ENCODE data around the gene MTRF1.

MTRF1 gene

DNA sequence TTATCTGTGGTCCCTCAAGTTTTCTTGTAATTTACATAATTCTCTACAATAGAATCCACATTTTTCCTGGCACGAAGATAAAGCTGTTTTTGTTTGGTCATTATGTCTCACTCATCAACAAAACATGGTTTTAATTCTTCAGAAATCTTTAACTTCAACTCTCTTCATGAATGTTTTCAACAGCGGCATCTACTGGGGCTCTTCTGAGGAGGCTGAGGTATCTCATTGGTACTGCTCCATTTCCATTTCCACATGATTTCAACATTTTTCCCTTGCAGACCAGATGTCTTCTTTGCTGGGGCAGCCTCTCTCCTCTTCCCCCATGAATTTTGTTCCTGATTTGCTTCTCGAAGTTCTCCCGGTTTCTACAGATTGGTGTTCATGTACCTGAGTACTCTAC is 63.2 kb downstream of the MTRF1 start:
- no peaks in the 10 kb centered on the region for H3K4me1 ChIP-seq (ENCODE audit: control insufficient read depth, insufficient read depth, low read depth, low read length)
- WGBS: 90% methylated on average over 4 of the region's 4 CpGs
- no peaks in the 10 kb centered on the region for H3K79me1 ChIP-seq (replicated peaks; ENCODE audit: low read length, poor library complexity, severe bottlenecking)

GRCh38 chr13:41199526-41199925 is 63.9 kb downstream of the MTRF1 start:
- no peak for DNase-seq
- Histone ChIP-seq H3K4me1 (ENCODE audit: control insufficient read depth, insufficient read depth, low read depth, low read length) (no peaks in the 10 kb centered on the region), H3K27me3 (ENCODE audit: control insufficient read depth in 1 of 2, insufficient read depth in 1 of 2, low read length in 2 of 2) (no peaks in the 10 kb centered on the region), H3K27ac (ENCODE audit: low read length, poor library complexity, severe bottlenecking) (no peak overlapping the region), H2BK12ac (ENCODE audit: low read length in 2 of 2) (no peak overlapping the region), H2AFZ (ENCODE audit: low read depth, low read length) (no peak overlapping the region), H3K18ac (ENCODE audit: low read depth in 1 of 2, low read length in 2 of 2) (no peak overlapping the region), H2AK5ac (ENCODE audit: low read length, severe bottlenecking) (no peak overlapping the region), H2BK120ac (ENCODE audit: low read depth, low read length) (no peak overlapping the region), H3K36me3 (ENCODE audit: control insufficient read depth in 1 of 2, insufficient read depth in 2 of 2, low read depth in 1 of 2, low read length in 2 of 2) (no peaks in the 10 kb centered on the region), H4K91ac (ENCODE audit: low read length) (no peak overlapping the region), H2BK5ac (ENCODE audit: low read depth, low read length, poor library complexity, severe bottlenecking) (no peak overlapping the region), H3K9me3 (ENCODE audit: control insufficient read depth, low read length) (no peaks in the 10 kb centered on the region), H3K14ac (ENCODE audit: low read length in 2 of 2) (no peak overlapping the region), H3K4me2 (ENCODE audit: low read length, poor library complexity, severe bottlenecking) (no peak overlapping the region), H3K79me1 (replicated peaks; ENCODE audit: low read length, poor library complexity, severe bottlenecking) (no peaks in the 10 kb centered on the region), H3K4me3 (ENCODE audit: insufficient read depth in 1 of 2, low read depth in 1 of 2, low read length in 2 of 2) (no peak overlapping the region), H2BK15ac (ENCODE audit: low read depth, poor library complexity, severe bottlenecking) (no peak overlapping the region), H4K8ac (ENCODE audit: low read length) (no peak overlapping the region), H3K9ac (ENCODE audit: low read length) (no peak overlapping the region), H3K23ac (ENCODE audit: low read length in 2 of 2) (no peak overlapping the region), H3K4ac (ENCODE audit: low read depth in 1 of 2, low read length in 2 of 2) (no peak overlapping the region)
- WGBS: 80% methylated on average over 1 of the region's 2 CpGs

More for the DNA sequence above, 63.2 kb downstream of the MTRF1 start:
- no peak overlapping the region for H4K91ac ChIP-seq (ENCODE audit: low read length)
- no peak for DNase-seq
- H2BK12ac ChIP-seq (ENCODE audit: low read length in 2 of 2): no peak overlapping the region
- H3K9ac ChIP-seq (ENCODE audit: low read length): no peak overlapping the region
- H3K27ac ChIP-seq (ENCODE audit: low read length, poor library complexity, severe bottlenecking): no peak overlapping the region
- H4K8ac ChIP-seq (ENCODE audit: low read length): no peak overlapping the region
- H3K23ac ChIP-seq (ENCODE audit: low read length in 2 of 2): no peak overlapping the region
- no peaks in the 10 kb centered on the region for H3K9me3 ChIP-seq (ENCODE audit: control insufficient read depth, low read length)
- H3K4me2 ChIP-seq (ENCODE audit: low read length, poor library complexity, severe bottlenecking): no peak overlapping the region
- H2AK5ac ChIP-seq (ENCODE audit: low read length, severe bottlenecking): no peak overlapping the region
- no peak overlapping the region for H2BK5ac ChIP-seq (ENCODE audit: low read depth, low read length, poor library complexity, severe bottlenecking)
- H2BK15ac ChIP-seq (ENCODE audit: low read depth, poor library complexity, severe bottlenecking): no peak overlapping the region
- H3K36me3 ChIP-seq (ENCODE audit: control insufficient read depth in 1 of 2, insufficient read depth in 2 of 2, low read depth in 1 of 2, low read length in 2 of 2): no peaks in the 10 kb centered on the region
- H2AFZ ChIP-seq (ENCODE audit: low read depth, low read length): no peak overlapping the region
- H2BK120ac ChIP-seq (ENCODE audit: low read depth, low read length): no peak overlapping the region
- H3K4ac ChIP-seq (ENCODE audit: low read depth in 1 of 2, low read length in 2 of 2): no peak overlapping the region
- no peak overlapping the region for H3K14ac ChIP-seq (ENCODE audit: low read length in 2 of 2)
- H3K4me3 ChIP-seq (ENCODE audit: insufficient read depth in 1 of 2, low read depth in 1 of 2, low read length in 2 of 2): no peak overlapping the region
- H3K27me3 ChIP-seq (ENCODE audit: control insufficient read depth in 1 of 2, insufficient read depth in 1 of 2, low read length in 2 of 2): no peaks in the 10 kb centered on the region
- H3K18ac ChIP-seq (ENCODE audit: low read depth in 1 of 2, low read length in 2 of 2): no peak overlapping the region

- Histone ChIP-seq H3K9ac (ENCODE audit: low read length) (no peak overlapping the region), H2BK12ac (ENCODE audit: low read length in 2 of 2) (no peak overlapping the region), H3K14ac (ENCODE audit: low read length in 2 of 2) (no peak overlapping the region), H3K4me1 (ENCODE audit: control insufficient read depth, insufficient read depth, low read depth, low read length) (peaks cover under 1% of the 10 kb centered on the region), H3K18ac (ENCODE audit: low read depth in 1 of 2, low read length in 2 of 2) (no peak overlapping the region), H2BK5ac (ENCODE audit: low read depth, low read length, poor library complexity, severe bottlenecking) (no peak overlapping the region), H3K23ac (ENCODE audit: low read length in 2 of 2) (no peak overlapping the region), H2AK5ac (ENCODE audit: low read length, severe bottlenecking) (no peak overlapping the region), H3K9me3 (ENCODE audit: control insufficient read depth, low read length) (no peaks in the 10 kb centered on the region), H3K27ac (ENCODE audit: low read length, poor library complexity, severe bottlenecking) (no peak overlapping the region), H2BK120ac (ENCODE audit: low read depth, low read length) (no peak overlapping the region), H4K91ac (ENCODE audit: low read length) (no peak overlapping the region), H3K4me2 (ENCODE audit: low read length, poor library complexity, severe bottlenecking) (no peak overlapping the region), H3K4me3 (ENCODE audit: insufficient read depth in 1 of 2, low read depth in 1 of 2, low read length in 2 of 2) (no peak overlapping the region), H3K79me1 (replicated peaks; ENCODE audit: low read length, poor library complexity, severe bottlenecking) (no peaks in the 10 kb centered on the region), H2BK15ac (ENCODE audit: low read depth, poor library complexity, severe bottlenecking) (no peak overlapping the region), H3K27me3 (ENCODE audit: control insufficient read depth in 1 of 2, insufficient read depth in 1 of 2, low read length in 2 of 2) (no peaks in the 10 kb centered on the region), H3K36me3 (ENCODE audit: control insufficient read depth in 1 of 2, insufficient read depth in 2 of 2, low read depth in 1 of 2, low read length in 2 of 2) (no peaks in the 10 kb centered on the region), H4K8ac (ENCODE audit: low read length) (no peak overlapping the region), H2AFZ (ENCODE audit: low read depth, low read length) (no peak overlapping the region), H3K4ac (ENCODE audit: low read depth in 1 of 2, low read length in 2 of 2) (no peak overlapping the region)
- DNase-seq: no peak
- 94% methylated on average over 2 of the region's 5 CpGs for WGBS
These were observed 64.3 kb downstream of the MTRF1 start for GRCh38 chr13:41199079-41199478.

DNA sequence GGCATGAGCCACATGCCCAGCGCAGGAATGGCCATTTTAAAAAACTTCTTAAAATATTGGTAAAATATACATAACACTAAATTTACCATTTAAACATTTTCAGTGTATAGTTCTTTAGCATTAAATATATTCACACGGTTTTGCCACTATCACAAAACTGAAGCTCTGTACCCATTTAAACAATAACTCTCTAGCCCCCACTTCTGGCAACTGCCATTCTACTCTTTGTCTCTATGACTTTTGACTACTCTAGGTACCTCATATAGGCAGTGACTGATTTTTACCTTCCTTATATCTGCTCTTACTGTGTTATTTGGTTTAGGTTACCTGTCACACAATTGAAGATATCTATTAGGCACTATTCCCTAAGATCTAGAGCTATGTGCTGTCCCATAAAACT is 66.8 kb downstream of the MTRF1 start:
- Histone ChIP-seq H4K91ac (ENCODE audit: low read length) (no peak overlapping the region), H3K27ac (ENCODE audit: low read length, poor library complexity, severe bottlenecking) (no peak overlapping the region)
- no peak for DNase-seq

More for the DNA sequence above, 66.8 kb downstream of the MTRF1 start:
- Histone ChIP-seq H3K36me3 (ENCODE audit: control insufficient read depth in 1 of 2, insufficient read depth in 2 of 2, low read depth in 1 of 2, low read length in 2 of 2) (peaks cover 3 to 6% of the 10 kb centered on the region in 2 experiments), H3K79me1 (replicated peaks; ENCODE audit: low read length, poor library complexity, severe bottlenecking) (peaks cover 13% of the 10 kb centered on the region), H3K4me1 (ENCODE audit: control insufficient read depth, insufficient read depth, low read depth, low read length) (peaks cover 5% of the 10 kb centered on the region), H3K4me3 (ENCODE audit: insufficient read depth in 1 of 2, low read depth in 1 of 2, low read length in 2 of 2) (no peak overlapping the region), H3K4ac (ENCODE audit: low read depth in 1 of 2, low read length in 2 of 2) (no peak overlapping the region), H2AK5ac (ENCODE audit: low read length, severe bottlenecking) (no peak overlapping the region), H3K14ac (ENCODE audit: low read length in 2 of 2) (no peak overlapping the region), H3K9ac (ENCODE audit: low read length) (no peak overlapping the region), H2BK5ac (ENCODE audit: low read depth, low read length, poor library complexity, severe bottlenecking) (no peak overlapping the region), H3K23ac (ENCODE audit: low read length in 2 of 2) (no peak overlapping the region), H4K8ac (ENCODE audit: low read length) (no peak overlapping the region), H2BK12ac (ENCODE audit: low read length in 2 of 2) (no peak overlapping the region), H3K18ac (ENCODE audit: low read depth in 1 of 2, low read length in 2 of 2) (no peak overlapping the region), H3K4me2 (ENCODE audit: low read length, poor library complexity, severe bottlenecking) (no peak overlapping the region), H2BK15ac (ENCODE audit: low read depth, poor library complexity, severe bottlenecking) (no peak overlapping the region), H2AFZ (ENCODE audit: low read depth, low read length) (no peak overlapping the region), H2BK120ac (ENCODE audit: low read depth, low read length) (no peak overlapping the region), H3K9me3 (ENCODE audit: control insufficient read depth, low read length) (no peaks in the 10 kb centered on the region), H3K27me3 (ENCODE audit: control insufficient read depth in 1 of 2, insufficient read depth in 1 of 2, low read length in 2 of 2) (no peaks in the 10 kb centered on the region)
- 73% methylated on average over 1 of the region's 2 CpGs for WGBS
